Astrocyte (in vitro differentiated cells and primary cell): ENCODE data around the gene SHCBP1L. TPM values are rescaled to one million over a fixed set of nuclear protein-coding genes. Genes with fewer than 3 reads are reported as not detected.
A peak's percentile ranks its signal among the peaks of the same experiment; 100 is the strongest.

Experiments used
- DNase-seq: peaks from one replicate; pipeline ENCODE4 v3.0.0-alpha.2; 2010; ENCODE audit warnings: low read depth
- FAIRE-seq: peaks from 2 replicates; lab custom pipeline; 2011; peaks lifted over from hg19 to GRCh38; lab: Jason Lieb, UNC
- H2AFZ ChIP-seq: 2 replicates; pipeline ENCODE4 v1.6.0; 2012; ENCODE audit warnings: low read depth, low read length, inconsistent platforms
- H3K27ac ChIP-seq: 2 replicates; pipeline ENCODE4 v1.5.1; 2011; ENCODE audit warnings: low read depth, low read length, inconsistent platforms
- H3K27me3 ChIP-seq: 2 replicates; pipeline ENCODE4 v1.6.0; 2011; ENCODE audit warnings: low read length, inconsistent platforms; ENCODE audit not compliant: insufficient read depth
- H3K36me3 ChIP-seq: 2 replicates; pipeline ENCODE4 v1.5.1; 2011; ENCODE audit warnings: low read length, inconsistent platforms; ENCODE audit not compliant: insufficient read depth
- H3K4me1 ChIP-seq: 2 replicates; pipeline ENCODE4 v1.5.1; 2011; ENCODE audit warnings: low read length, inconsistent platforms; ENCODE audit not compliant: insufficient read depth
- H3K4me2 ChIP-seq: 2 replicates; pipeline ENCODE4 v1.6.0; 2012; ENCODE audit warnings: low read length, inconsistent platforms
- H3K4me3 ChIP-seq: 2 replicates; pipeline ENCODE4 v1.5.1; 2011; ENCODE audit warnings: low read depth, mild to moderate bottlenecking, low read length, inconsistent platforms; ENCODE audit not compliant: insufficient read depth
- H3K79me2 ChIP-seq: 2 replicates; pipeline ENCODE4 v1.6.0; 2012; ENCODE audit warnings: mild to moderate bottlenecking, low read length, inconsistent platforms; ENCODE audit not compliant: insufficient read depth
- H3K9ac ChIP-seq: 2 replicates; pipeline ENCODE4 v1.6.0; 2012; ENCODE audit warnings: mild to moderate bottlenecking, low read length, inconsistent platforms
- H3K9me3 ChIP-seq: 2 replicates; pipeline ENCODE4 v1.5.1; 2012; ENCODE audit warnings: low read depth, mild to moderate bottlenecking, low read length, inconsistent platforms; ENCODE audit not compliant: insufficient read depth
- H4K20me1 ChIP-seq: 2 replicates; pipeline ENCODE4 v1.6.0; 2012; ENCODE audit warnings: low read length, inconsistent platforms; ENCODE audit not compliant: insufficient read depth
- H3K27ac Mint-ChIP-seq: one replicate; pipeline ENCODE4 v1.8.0; 2021; ENCODE audit warnings: mild to moderate bottlenecking, mixed read lengths; ENCODE audit not compliant: unreplicated experiment
- H3K27me3 Mint-ChIP-seq: one replicate; pipeline ENCODE4 v1.8.0; 2021; ENCODE audit warnings: low read depth, mixed read lengths; ENCODE audit not compliant: unreplicated experiment
- H3K36me3 Mint-ChIP-seq: one replicate; pipeline ENCODE4 v1.8.0; 2021; ENCODE audit warnings: low read depth, mixed read lengths; ENCODE audit not compliant: unreplicated experiment
- H3K4me1 Mint-ChIP-seq: one replicate; pipeline ENCODE4 v1.8.0; 2021; ENCODE audit warnings: low read depth, mixed read lengths; ENCODE audit not compliant: unreplicated experiment
- H3K4me3 Mint-ChIP-seq: one replicate; pipeline ENCODE4 v1.8.0; 2021; ENCODE audit warnings: mild to moderate bottlenecking, moderate library complexity, mixed read lengths; ENCODE audit not compliant: unreplicated experiment
- H3K9me3 Mint-ChIP-seq: one replicate; pipeline ENCODE4 v1.8.0; 2021; ENCODE audit warnings: mild to moderate bottlenecking, mixed read lengths; ENCODE audit not compliant: unreplicated experiment
- CTCF ChIP-seq: IDR thresholded peaks from 2 replicates; pipeline ENCODE4 v1.5.1; 2011; ENCODE audit warnings: low read depth, mild to moderate bottlenecking, inconsistent platforms, low read length, moderate library complexity; ENCODE audit not compliant: insufficient read depth
- EZH2 ChIP-seq: IDR thresholded peaks from 2 replicates; pipeline ENCODE4 v1.6.1; 2012; ENCODE audit warnings: mild to moderate bottlenecking, low read length, inconsistent platforms; ENCODE audit not compliant: insufficient read depth
- total RNA-seq: library from RNA; stranded (reverse); gene quantifications from 2 replicates; pipeline ENCODE4 v1.2.1, GENCODE V29; 2021

The SHCBP1L gene
- total RNA-seq, 1 donor from 2014 or later: not detected

- Mint-ChIP-seq H3K4me1 (no peaks in the 10 kb centered on the region), H3K27me3 (no peaks in the 10 kb centered on the region)
- no peak for TF ChIP-seq CTCF
- no peak for TF ChIP-seq EZH2
Measured at GRCh38 chr1:182925661-182926060, 27.3 kb downstream of the SHCBP1L start.

GRCh38 chr1:182917378-182917777 is 35.6 kb downstream of the SHCBP1L start:
- DNase-seq (peak; percentile 15), FAIRE-seq (no peak)
- no peak overlapping the region for H2AFZ ChIP-seq

More at GRCh38 chr1:182925661-182926060, 27.3 kb downstream of the SHCBP1L start:
- FAIRE-seq (no peak), DNase-seq (no peak)
- Mint-ChIP-seq H3K36me3 (no peaks in the 10 kb centered on the region), H3K9me3 (peaks cover 3% of the 10 kb centered on the region), H3K27ac (no peak overlapping the region), H3K4me3 (no peak overlapping the region)
- H3K79me2 ChIP-seq: no peaks in the 10 kb centered on the region
- no peaks in the 10 kb centered on the region for H3K9me3 ChIP-seq
- H3K27ac ChIP-seq: no peak overlapping the region
- peaks cover 8% of the 10 kb centered on the region for H3K27me3 ChIP-seq
- H3K9ac ChIP-seq: no peak overlapping the region
- H3K4me2 ChIP-seq: no peak overlapping the region
- no peaks in the 10 kb centered on the region for H4K20me1 ChIP-seq
- no peak overlapping the region for H2AFZ ChIP-seq
- no peak overlapping the region for H3K4me3 ChIP-seq
- H3K4me1 ChIP-seq: no peaks in the 10 kb centered on the region
- no peaks in the 10 kb centered on the region for H3K36me3 ChIP-seq

More at GRCh38 chr1:182917378-182917777, 35.6 kb downstream of the SHCBP1L start:
- Histone ChIP-seq H3K4me3 (no peak overlapping the region), H4K20me1 (no peaks in the 10 kb centered on the region), H3K79me2 (no peaks in the 10 kb centered on the region), H3K4me2 (no peak overlapping the region), H3K36me3 (no peaks in the 10 kb centered on the region), H3K9me3 (no peaks in the 10 kb centered on the region), H3K27ac (no peak overlapping the region), H3K9ac (no peak overlapping the region), H3K27me3 (no peaks in the 10 kb centered on the region), H3K4me1 (no peaks in the 10 kb centered on the region)
- Mint-ChIP-seq H3K4me1 (no peaks in the 10 kb centered on the region), H3K27me3 (no peaks in the 10 kb centered on the region), H3K27ac (no peak overlapping the region), H3K36me3 (no peaks in the 10 kb centered on the region), H3K9me3 (no peaks in the 10 kb centered on the region), H3K4me3 (no peak overlapping the region)
- TF ChIP-seq EZH2: no peak
- TF ChIP-seq CTCF: no peak
